ENCODE data around the gene MTUS2.

- TF ChIP-seq CTCF (IDR thresholded peaks at IDR 0.05) (no peak), ZFX (IDR thresholded peaks at IDR 0.05; ENCODE audit: borderline replicate concordance) (no peak)
Observed at GRCh38 chr13:29435125-29435911, 615.2 kb downstream of the MTUS2 start.

Measured in 22Rv1 (cell line).